ENCODE measurements around the gene EEF1G. TPM values are rescaled to one million over a fixed set of nuclear protein-coding genes. Genes with fewer than 3 reads are reported as not detected.

EEF1G gene
- polyA plus RNA-seq, 1 donor from 2014 or later = 1,555 TPM

DNA sequence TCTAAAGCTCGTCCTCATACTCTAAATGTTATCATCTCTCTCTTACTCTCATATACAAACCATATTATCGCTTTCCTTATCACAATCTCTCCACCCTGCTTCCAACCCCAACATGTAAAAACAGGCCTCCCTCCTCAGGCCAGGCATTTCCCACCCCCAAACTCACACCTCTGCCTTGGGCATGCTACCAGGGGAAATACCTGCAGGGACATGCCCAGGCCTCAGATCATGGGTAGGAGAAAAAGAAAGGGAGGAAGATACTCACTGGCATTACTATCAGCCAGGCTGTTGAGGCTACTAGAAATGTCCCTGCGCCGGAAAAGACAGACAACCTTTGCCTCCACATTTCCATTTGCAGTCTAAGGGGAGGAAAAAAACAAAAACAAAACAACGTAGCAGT is 26.2 kb upstream of the EEF1G start:
- Histone ChIP-seq H3K27me3 (ENCODE audit: insufficient read depth, low read depth, low read length) (no peaks in the 10 kb centered on the region), H3K4me3 (ENCODE audit: low read length) (peak overlapping the region; percentile 100), H4K20me1 (ENCODE audit: insufficient read depth) (no peaks in the 10 kb centered on the region), H3F3A (ENCODE audit: insufficient read depth, low read length, poor library complexity, severe bottlenecking) (no peaks in the 10 kb centered on the region), H3K36me3 (ENCODE audit: insufficient read depth, low read length) (no peaks in the 10 kb centered on the region), H3K9me2 (ENCODE audit: insufficient read depth, low read length) (no peaks in the 10 kb centered on the region), H3K9ac (ENCODE audit: low read length) (peak overlapping the region; percentile 98), H2AFZ (ENCODE audit: low read depth, low read length) (no peak overlapping the region), H3K79me2 (replicated peaks; ENCODE audit: insufficient read depth, low read length) (peaks cover 35% of the 10 kb centered on the region), H3K9me3 (ENCODE audit: low read length) (no peaks in the 10 kb centered on the region), H3K4me2 (ENCODE audit: low read length) (peak overlapping the region; percentile 87), H3K27ac (ENCODE audit: low read length) (peak overlapping the region; percentile 87)
- TF ChIP-seq RAD21 (conservative IDR thresholded peaks at IDR 0.05) = no peak
- TF ChIP-seq EP300 (conservative IDR thresholded peaks at IDR 0.05; ENCODE audit: poor library complexity, severe bottlenecking) = no peak
- no peak for TF ChIP-seq MXI1 (conservative IDR thresholded peaks at IDR 0.05; ENCODE audit: poor library complexity, severe bottlenecking)
- TF ChIP-seq SMC3 (conservative IDR thresholded peaks at IDR 0.05; ENCODE audit: poor library complexity) = no peak
- TF ChIP-seq, protein P1, sequence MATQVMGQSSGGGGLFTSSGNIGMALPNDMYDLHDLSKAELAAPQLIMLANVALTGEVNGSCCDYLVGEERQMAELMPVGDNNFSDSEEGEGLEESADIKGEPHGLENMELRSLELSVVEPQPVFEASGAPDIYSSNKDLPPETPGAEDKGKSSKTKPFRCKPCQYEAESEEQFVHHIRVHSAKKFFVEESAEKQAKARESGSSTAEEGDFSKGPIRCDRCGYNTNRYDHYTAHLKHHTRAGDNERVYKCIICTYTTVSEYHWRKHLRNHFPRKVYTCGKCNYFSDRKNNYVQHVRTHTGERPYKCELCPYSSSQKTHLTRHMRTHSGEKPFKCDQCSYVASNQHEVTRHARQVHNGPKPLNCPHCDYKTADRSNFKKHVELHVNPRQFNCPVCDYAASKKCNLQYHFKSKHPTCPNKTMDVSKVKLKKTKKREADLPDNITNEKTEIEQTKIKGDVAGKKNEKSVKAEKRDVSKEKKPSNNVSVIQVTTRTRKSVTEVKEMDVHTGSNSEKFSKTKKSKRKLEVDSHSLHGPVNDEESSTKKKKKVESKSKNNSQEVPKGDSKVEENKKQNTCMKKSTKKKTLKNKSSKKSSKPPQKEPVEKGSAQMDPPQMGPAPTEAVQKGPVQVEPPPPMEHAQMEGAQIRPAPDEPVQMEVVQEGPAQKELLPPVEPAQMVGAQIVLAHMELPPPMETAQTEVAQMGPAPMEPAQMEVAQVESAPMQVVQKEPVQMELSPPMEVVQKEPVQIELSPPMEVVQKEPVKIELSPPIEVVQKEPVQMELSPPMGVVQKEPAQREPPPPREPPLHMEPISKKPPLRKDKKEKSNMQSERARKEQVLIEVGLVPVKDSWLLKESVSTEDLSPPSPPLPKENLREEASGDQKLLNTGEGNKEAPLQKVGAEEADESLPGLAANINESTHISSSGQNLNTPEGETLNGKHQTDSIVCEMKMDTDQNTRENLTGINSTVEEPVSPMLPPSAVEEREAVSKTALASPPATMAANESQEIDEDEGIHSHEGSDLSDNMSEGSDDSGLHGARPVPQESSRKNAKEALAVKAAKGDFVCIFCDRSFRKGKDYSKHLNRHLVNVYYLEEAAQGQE (IDR thresholded peaks at IDR 0.05; ENCODE audit: borderline replicate concordance) = no peak
- TF ChIP-seq, protein P2, sequence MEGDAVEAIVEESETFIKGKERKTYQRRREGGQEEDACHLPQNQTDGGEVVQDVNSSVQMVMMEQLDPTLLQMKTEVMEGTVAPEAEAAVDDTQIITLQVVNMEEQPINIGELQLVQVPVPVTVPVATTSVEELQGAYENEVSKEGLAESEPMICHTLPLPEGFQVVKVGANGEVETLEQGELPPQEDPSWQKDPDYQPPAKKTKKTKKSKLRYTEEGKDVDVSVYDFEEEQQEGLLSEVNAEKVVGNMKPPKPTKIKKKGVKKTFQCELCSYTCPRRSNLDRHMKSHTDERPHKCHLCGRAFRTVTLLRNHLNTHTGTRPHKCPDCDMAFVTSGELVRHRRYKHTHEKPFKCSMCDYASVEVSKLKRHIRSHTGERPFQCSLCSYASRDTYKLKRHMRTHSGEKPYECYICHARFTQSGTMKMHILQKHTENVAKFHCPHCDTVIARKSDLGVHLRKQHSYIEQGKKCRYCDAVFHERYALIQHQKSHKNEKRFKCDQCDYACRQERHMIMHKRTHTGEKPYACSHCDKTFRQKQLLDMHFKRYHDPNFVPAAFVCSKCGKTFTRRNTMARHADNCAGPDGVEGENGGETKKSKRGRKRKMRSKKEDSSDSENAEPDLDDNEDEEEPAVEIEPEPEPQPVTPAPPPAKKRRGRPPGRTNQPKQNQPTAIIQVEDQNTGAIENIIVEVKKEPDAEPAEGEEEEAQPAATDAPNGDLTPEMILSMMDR (IDR thresholded peaks at IDR 0.05; ENCODE audit: poor library complexity, severe bottlenecking) = no peak
- TF ChIP-seq EZH2 (IDR thresholded peaks at IDR 0.05; ENCODE audit: borderline replicate concordance, insufficient read depth, low read length, poor library complexity, severe bottlenecking) = no peak
- no peak for TF ChIP-seq TAF1 (IDR thresholded peaks at IDR 0.05; ENCODE audit: low read depth)
- TF ChIP-seq POLR2AphosphoS5 (IDR thresholded peaks at IDR 0.05) = no peak

DNA sequence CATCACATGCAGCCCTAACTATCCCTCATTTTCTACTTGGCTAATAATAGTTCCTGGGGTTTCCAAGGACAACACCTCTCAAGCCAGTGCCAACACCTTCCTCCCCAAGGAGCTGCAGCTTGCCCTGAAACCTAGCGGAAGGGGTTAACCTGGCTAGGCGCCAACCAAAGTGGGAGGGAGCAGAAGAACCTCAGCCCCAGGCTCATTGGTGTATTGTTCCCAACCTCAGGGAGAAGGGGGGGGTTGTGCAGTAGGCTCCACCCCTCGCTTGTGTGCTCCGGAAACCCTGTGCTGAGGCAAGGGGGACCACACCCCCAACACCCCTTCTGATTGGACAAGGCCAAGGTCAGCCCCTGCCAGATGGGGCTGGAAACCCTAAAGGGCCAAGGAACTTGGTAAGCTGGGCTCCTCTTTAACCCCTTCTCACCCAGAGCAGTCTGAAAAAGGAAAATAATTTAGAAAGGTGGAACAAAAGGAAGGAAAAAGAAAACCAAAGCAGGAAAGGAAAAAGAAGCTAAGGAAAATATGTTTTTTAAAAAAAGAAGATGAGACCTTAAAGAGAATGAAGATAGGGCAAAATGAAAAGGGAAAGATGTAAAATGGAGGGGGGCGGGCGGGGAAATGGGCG is 25.5 kb upstream of the EEF1G start:
- Histone ChIP-seq H3K9ac (ENCODE audit: low read length) (peak overlapping the region; percentile 98), H2AFZ (ENCODE audit: low read depth, low read length) (no peak overlapping the region), H3F3A (ENCODE audit: insufficient read depth, low read length, poor library complexity, severe bottlenecking) (no peaks in the 10 kb centered on the region), H3K36me3 (ENCODE audit: insufficient read depth, low read length) (no peaks in the 10 kb centered on the region), H3K79me2 (replicated peaks; ENCODE audit: insufficient read depth, low read length) (peaks cover 35% of the 10 kb centered on the region), H3K27ac (ENCODE audit: low read length) (peak overlapping the region; percentile 87), H3K4me2 (ENCODE audit: low read length) (peak overlapping the region; percentile 87), H3K9me3 (ENCODE audit: low read length) (no peaks in the 10 kb centered on the region), H4K20me1 (ENCODE audit: insufficient read depth) (no peaks in the 10 kb centered on the region), H3K9me2 (ENCODE audit: insufficient read depth, low read length) (no peaks in the 10 kb centered on the region), H3K4me3 (ENCODE audit: low read length) (peak overlapping the region; percentile 100), H3K27me3 (ENCODE audit: insufficient read depth, low read depth, low read length) (no peaks in the 10 kb centered on the region)
- TF ChIP-seq, protein P1 (IDR thresholded peaks at IDR 0.05; ENCODE audit: borderline replicate concordance) = no peak
- TF ChIP-seq POLR2AphosphoS5 (IDR thresholded peaks at IDR 0.05) (no peak), EZH2 (IDR thresholded peaks at IDR 0.05; ENCODE audit: borderline replicate concordance, insufficient read depth, low read length, poor library complexity, severe bottlenecking) (no peak), TAF1 (IDR thresholded peaks at IDR 0.05; ENCODE audit: low read depth) (no peak), SMC3 (conservative IDR thresholded peaks at IDR 0.05; ENCODE audit: poor library complexity) (no peak), EP300 (conservative IDR thresholded peaks at IDR 0.05; ENCODE audit: poor library complexity, severe bottlenecking) (no peak), RAD21 (conservative IDR thresholded peaks at IDR 0.05) (no peak), MXI1 (conservative IDR thresholded peaks at IDR 0.05; ENCODE audit: poor library complexity, severe bottlenecking) (no peak)
- TF ChIP-seq, protein P2 (IDR thresholded peaks at IDR 0.05; ENCODE audit: poor library complexity, severe bottlenecking) = no peak

All from neural cell (in vitro differentiated cells).